Suppressor macrophage treated with lipopolysaccharide for 1 hour (primary cell): Measurements from ENCODE around the gene MAOA.
A peak's percentile ranks its signal among the peaks of the same experiment; 100 is the strongest.
"Not testable (repeated sequence)": the region's sequence is repeated elsewhere in the genome, so short reads cannot be mapped to it uniquely, and the experiment has no call there.

Experiments used
- DNase-seq, 3 donors: peaks; one replicate each; pipeline ENCODE4 v3.0.0-alpha.2; 2020 to 2022

Gene MAOA

GRCh38 chrX:43718546-43718945, 62.4 kb downstream of the MAOA start:
- DNase-seq: no peak

GRCh38 chrX:43718956-43719355, 62.9 kb downstream of the MAOA start:
- DNase-seq: no peak

GRCh38 chrX:43720082-43720481, 64.0 kb downstream of the MAOA start:
- no peak for DNase-seq

GRCh38 chrX:43720961-43721360, 64.9 kb downstream of the MAOA start:
- no peak for DNase-seq

GRCh38 chrX:43725227-43725626, 69.1 kb downstream of the MAOA start:
- not testable (repeated sequence) for DNase-seq

GRCh38 chrX:43727254-43727653, 71.2 kb downstream of the MAOA start:
- not testable (repeated sequence) for DNase-seq

- DNase-seq: no peak
These were observed 71.9 kb downstream of the MAOA start for GRCh38 chrX:43728002-43728401.

GRCh38 chrX:43728966-43729365, 72.9 kb downstream of the MAOA start:
- DNase-seq: peak; percentile 48 to 68 (median 65)

- DNase-seq: no peak
These were observed 75.0 kb downstream of the MAOA start for GRCh38 chrX:43731086-43731485.

GRCh38 chrX:43733699-43734098, 77.6 kb downstream of the MAOA start:
- no peak for DNase-seq

- DNase-seq: no peak
These were observed 78.3 kb downstream of the MAOA start for GRCh38 chrX:43734444-43734843.

- DNase-seq: no peak
These were observed 79.4 kb downstream of the MAOA start for GRCh38 chrX:43735534-43735933.

GRCh38 chrX:43735957-43736356, 79.9 kb downstream of the MAOA start:
- DNase-seq: no peak

GRCh38 chrX:43741843-43742573, 85.9 kb downstream of the MAOA start:
- peak; percentile 31 to 65 (median 64) for DNase-seq

- DNase-seq: peak in 2 of 3 donors; percentile 13 to 22
These were observed 87.2 kb downstream of the MAOA start for GRCh38 chrX:43743100-43743822.

GRCh38 chrX:43744284-43744683, 88.2 kb downstream of the MAOA start:
- DNase-seq: no peak

- DNase-seq: no peak
These were observed 90.0 kb downstream of the MAOA start for GRCh38 chrX:43745938-43746721.

- DNase-seq: no peak
These were observed 91.4 kb downstream of the MAOA start for GRCh38 chrX:43747476-43747875.

- DNase-seq: peak; percentile 69 to 87 (median 84)
These were observed 94.2 kb downstream of the MAOA start for GRCh38 chrX:43750248-43750676.

- no peak for DNase-seq
These were observed 97.5 kb downstream of the MAOA start for GRCh38 chrX:43753637-43754036.

GRCh38 chrX:43756076-43756475, 100.0 kb downstream of the MAOA start:
- no peak for DNase-seq

- no peak for DNase-seq
These were observed 101.9 kb downstream of the MAOA start for GRCh38 chrX:43758044-43758443.

- no peak for DNase-seq
These were observed 130.0 kb downstream of the MAOA start for GRCh38 chrX:43785930-43786591.
